ENCODE measurements around the gene ASCC3.

DNA sequence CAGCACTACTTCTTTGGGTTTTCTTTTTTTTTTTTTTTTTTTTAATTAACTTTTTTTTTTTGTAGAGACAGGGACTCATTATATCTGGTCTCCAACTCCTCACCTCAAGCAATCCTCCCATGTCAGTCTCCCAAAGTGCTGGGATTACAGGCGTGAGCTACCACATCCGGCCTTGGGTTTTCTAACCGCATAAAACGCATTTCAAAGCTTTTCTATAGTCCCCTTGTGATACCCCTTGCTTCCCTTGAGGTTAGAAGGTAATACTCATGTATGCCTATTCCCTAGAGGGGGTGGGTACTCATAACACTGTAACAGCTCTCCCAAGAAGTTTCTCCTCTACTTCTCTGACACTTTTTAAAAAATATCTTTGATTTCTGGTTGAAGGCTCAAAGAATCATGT, 23.9 kb upstream of the ASCC3 start:
- no peak for TF ChIP-seq CTCF (conservative IDR thresholded peaks at IDR 0.05; ENCODE audit: low read length)
- no peak for TF ChIP-seq EZH2phosphoT487 (IDR thresholded peaks at IDR 0.05; ENCODE audit: borderline replicate concordance)

Measured in Loucy (cell line).